Kidney tubule cell (primary cell): ENCODE results near the gene LCE3C.
"Not testable (repeated sequence)": the region's sequence is repeated elsewhere in the genome, so short reads cannot be mapped to it uniquely, and the experiment has no call there.

Source experiments
- DNase-seq: peaks from one replicate; pipeline ENCODE4 v3.0.0-alpha.2; 2018; ENCODE audit warnings: low spot score

LCE3C gene

DNA sequence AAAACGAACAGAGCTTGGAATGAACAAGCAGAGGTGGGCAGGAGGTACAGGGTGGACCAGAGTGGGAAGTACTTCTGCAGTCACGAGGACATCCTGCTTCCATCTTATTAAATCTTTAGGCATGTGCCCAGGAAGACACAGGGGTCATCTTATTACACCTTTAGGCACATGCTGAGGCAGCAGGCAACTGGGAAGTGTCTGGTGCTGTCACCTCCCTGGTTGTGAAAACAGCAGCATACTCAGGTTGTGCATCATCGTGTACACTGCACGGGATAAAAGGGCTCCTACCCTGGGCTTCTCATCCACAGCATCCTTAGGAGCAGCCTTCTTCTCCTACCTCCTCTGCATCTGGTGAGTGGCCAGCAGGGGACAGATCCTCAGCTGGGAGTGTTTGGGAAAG, at the start of gene LCE3C:
TSS of gene LCE3C (plus strand) at position 301 of the 400 bp plus-strand sequence. CDS start 498 bp downstream, outside the sequence.
- no peak for DNase-seq

- no peak for DNase-seq
These were observed 34.9 kb upstream of the LCE3C start for GRCh38 chr1:152565115-152565514.

- no peak for DNase-seq
These were observed 34.4 kb upstream of the LCE3C start for GRCh38 chr1:152565535-152566215.

GRCh38 chr1:152566681-152567080, 33.4 kb upstream of the LCE3C start, which contains the start of gene LCE3E:
LCE3E (minus strand) TSS chr1:152566780; CDS start chr1:152566208, 572 bp downstream.
- no peak for DNase-seq

DNA sequence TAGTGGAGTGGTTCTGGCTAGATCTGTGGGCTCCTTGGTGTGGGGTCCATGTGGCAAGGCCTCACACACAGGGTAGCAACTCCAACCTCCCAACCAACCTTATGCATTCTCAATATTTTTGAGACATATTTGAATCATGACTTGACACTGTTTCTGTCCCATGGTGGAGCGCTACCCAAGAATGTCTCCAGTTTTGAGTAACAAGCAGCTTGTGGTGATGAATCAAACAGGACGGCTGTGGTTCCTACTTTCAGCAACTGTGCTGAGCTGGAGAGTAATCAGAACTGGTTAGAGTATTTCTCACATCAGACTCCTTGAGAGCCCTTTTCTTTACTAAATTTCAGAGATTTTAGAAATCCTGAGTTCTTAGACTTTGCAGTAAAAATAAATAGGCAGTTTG, 22.9 kb upstream of the LCE3C start:
- no peak for DNase-seq

DNA sequence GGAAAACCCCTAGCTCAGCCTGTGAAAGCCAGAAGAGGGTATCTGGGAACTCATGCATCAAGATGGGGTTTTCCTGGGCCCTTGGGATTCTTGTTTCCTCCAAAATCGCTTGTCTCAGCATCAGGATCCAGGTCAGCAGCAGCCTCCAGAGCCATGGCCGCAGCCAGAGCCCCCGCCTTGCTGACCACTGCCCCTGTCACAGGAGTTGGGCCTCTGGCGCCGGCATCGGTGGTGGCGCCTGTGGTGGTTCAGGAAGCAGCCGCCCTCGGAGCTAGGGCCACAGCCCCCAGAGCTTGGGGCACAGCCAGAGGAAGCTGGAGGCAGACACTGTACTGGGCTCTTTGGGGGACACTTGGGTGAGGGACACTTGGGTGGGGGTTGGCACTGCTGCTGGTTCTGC, 20.5 kb upstream of the LCE3C start:
- DNase-seq: not testable (repeated sequence)

DNA sequence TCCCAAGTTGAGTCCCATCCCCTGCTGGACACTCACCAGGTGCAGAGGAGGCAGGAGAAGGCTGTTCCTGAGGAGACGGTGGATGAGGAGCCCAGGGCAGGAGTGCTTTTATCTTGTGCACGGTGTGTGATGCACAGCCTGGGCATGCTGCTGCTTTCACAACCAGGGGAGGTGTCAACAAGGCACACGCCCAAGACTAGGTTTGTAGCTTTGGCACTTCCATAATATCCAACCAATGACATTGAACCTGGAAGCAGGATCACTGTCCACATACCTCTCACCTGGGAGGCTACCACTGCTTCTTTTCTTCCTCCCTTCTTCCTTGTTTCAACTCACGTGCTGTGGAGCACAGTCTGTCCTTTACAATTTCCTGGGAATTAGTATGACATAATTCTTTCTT, 19.6 kb upstream of the LCE3C start, which contains the start of gene LCE3D:
TSS of gene LCE3D (minus strand) at position 84 of the 400 bp plus-strand sequence. CDS start 580 bp downstream, outside the sequence.
- DNase-seq: no peak

GRCh38 chr1:152582647-152583046, 17.4 kb upstream of the LCE3C start:
- DNase-seq: peak; percentile 28

GRCh38 chr1:152585586-152585985, 14.4 kb upstream of the LCE3C start:
- DNase-seq: peak; percentile 4

- no peak for DNase-seq
These were observed 3.0 kb upstream of the LCE3C start for GRCh38 chr1:152596986-152597385.

DNA sequence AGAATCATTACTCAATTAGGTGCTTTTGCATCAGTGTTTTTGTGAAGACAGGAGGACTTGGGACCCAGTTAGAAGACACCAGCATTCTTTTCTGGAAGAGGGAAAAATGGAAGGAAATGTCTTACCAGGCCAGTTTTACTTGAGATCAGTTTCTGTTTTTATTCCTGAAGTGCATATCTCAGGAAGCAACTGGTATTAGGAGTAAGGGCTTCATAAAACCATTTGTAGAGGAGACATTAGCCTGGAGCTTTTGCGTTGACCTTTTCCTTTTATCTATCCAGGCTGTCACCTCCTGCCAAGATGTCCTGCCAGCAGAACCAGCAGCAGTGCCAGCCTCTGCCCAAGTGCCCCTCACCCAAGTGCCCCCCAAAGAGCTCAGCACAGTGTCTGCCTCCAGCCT, 13.5 kb downstream of the LCE3C start, which contains the start of gene LCE3B:
TSS of gene LCE3B (plus strand) at position 301 of the 400 bp plus-strand sequence. CDS start at position 301, 0 bp downstream.
- DNase-seq: no peak

GRCh38 chr1:152621993-152622392, 22.0 kb downstream of the LCE3C start:
- DNase-seq: no peak

DNA sequence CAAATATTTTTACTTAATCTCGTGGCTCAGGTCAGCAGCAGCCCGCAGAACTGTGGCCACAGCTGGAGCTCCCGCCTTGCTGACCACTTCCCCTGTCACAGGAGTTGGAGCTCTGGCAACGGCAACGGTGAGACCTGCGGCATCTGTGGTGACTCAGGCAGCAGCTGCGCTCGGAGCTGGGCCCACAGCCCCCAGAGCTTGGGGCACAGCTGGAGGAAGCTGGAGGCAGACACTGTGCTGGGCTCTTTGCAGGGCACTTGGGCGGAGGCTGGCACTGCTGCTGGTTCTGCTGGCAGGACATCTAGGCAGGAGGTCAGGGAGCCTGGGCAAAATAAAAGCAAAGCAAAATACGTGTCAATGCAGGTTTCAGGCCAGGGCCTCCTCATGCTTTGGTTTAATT, 22.8 kb downstream of the LCE3C start, which contains the start of gene LCE3A:
TSS of gene LCE3A (minus strand) at position 301 of the 400 bp plus-strand sequence. CDS start at position 301, 0 bp downstream.
- no peak for DNase-seq

DNA sequence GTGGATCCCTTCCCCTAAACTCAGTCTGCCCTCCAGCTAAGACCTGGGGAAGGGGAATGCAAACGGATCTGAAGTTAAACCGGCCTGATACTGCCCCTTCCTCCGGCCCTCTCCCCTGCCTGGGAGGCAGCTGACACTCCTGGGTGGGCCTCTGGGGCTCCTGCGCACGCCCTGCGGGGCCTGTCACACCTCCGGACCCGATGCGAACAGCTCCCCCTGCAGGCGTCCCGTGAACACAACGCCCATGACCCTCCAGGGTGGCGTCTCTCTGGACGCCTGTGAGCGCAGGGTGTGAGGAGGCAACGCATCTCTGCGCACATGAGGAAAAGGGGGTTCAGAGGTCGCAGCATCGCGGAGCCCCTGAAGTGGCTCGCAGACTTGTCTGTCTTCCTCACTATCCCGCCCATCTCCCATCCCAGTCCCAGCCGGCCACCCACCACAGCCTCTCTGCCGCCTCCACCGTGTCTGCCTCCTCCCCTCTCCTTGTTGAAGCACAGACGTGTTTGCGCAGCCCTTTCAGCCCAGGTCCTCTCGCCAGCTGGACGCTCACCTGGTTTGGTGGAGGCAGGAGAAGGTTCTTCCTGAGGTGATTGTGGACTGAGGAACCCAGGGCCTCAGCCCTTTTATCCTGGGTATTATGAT, 23.3 kb downstream of the LCE3C start:
- DNase-seq: no peak

DNA sequence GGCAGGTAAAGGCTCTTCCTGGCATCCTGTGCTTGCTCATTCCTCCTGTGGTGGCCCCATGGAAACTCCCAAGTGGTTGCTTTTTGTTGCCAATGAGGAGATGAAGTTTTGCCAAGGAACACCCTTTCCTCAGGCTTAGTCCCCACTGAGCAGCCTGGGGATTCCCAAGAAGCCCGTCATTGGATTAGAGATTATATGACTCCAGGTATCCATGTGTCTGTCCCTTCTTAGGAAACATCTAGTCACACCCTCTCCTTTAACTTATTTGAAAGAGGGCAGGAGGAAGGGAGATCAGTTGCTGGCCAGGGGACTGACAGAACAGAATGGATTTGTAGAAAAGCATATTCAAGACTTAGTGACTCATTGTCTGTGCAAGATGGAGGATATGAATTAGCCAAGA, 26.7 kb downstream of the LCE3C start:
- no peak for DNase-seq

- DNase-seq: no peak
These were observed 30.6 kb downstream of the LCE3C start for GRCh38 chr1:152630596-152630995.

- DNase-seq: no peak
These were observed 40.3 kb downstream of the LCE3C start for GRCh38 chr1:152640351-152640750.

DNA sequence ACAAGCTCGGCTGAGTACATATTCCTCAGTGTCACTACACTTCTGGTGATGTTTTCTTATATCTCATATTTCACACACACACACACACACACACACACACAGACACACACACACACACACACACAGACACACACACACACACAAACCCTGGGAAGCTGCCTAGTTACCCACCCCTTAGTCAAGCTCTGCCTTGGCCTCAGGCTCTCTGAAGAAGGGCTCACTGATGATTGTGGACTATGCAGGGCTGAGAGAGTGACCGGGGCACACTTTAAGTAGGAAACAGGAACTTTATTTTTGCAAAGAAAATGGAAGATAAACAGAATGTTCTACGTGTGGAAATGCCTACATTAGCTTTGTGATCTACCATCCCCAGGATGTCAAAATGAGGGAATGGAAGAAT, 43.9 kb downstream of the LCE3C start:
- no peak for DNase-seq

DNA sequence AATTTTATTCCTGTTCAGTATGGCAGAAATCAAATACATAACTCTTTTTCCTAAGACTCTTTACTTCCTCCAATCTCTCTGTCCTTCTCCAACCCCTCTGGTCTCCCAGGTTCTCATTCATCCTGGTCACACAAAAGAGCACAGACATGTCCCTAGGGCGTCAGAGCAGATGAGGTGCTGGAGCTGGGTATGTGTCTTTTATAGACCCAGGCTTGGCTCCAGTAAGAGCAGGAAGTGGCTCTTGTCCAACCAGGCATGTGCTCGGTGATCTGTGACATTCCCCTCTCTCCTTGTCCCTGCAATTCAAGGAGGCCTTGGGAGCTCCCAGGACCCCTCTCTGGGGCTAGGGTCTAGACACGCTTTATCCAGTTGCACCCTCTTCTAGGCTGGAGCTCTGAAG, 45.1 kb downstream of the LCE3C start:
- peak; percentile 1 for DNase-seq

GRCh38 chr1:152646656-152647055, 46.6 kb downstream of the LCE3C start:
- peak; percentile 3 for DNase-seq
